Renal cortical epithelial cell (primary cell): ENCODE data around the gene C11orf52. TPM values are rescaled to one million over a fixed set of nuclear protein-coding genes. Genes with fewer than 3 reads are reported as not detected.
"Not testable (repeated sequence)": the region's sequence is repeated elsewhere in the genome, so short reads cannot be mapped to it uniquely, and the experiment has no call there.

Experiments
- DNase-seq: peaks from one replicate; pipeline ENCODE4 v3.0.0-alpha.2; 2011; ENCODE audit warnings: low read depth
- total RNA-seq: library from RNA; depleted of rRNA; stranded (reverse); fragments of >200 nt; gene quantifications from 2 replicates; pipeline ENCODE4 v1.2.3, GENCODE V29; 2014

The C11orf52 gene, protein sequence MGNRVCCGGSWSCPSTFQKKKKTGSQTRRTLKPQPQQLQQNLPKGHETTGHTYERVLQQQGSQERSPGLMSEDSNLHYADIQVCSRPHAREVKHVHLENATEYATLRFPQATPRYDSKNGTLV
- total RNA-seq = 9.2 and 15.3 TPM in 2 replicates

DNA sequence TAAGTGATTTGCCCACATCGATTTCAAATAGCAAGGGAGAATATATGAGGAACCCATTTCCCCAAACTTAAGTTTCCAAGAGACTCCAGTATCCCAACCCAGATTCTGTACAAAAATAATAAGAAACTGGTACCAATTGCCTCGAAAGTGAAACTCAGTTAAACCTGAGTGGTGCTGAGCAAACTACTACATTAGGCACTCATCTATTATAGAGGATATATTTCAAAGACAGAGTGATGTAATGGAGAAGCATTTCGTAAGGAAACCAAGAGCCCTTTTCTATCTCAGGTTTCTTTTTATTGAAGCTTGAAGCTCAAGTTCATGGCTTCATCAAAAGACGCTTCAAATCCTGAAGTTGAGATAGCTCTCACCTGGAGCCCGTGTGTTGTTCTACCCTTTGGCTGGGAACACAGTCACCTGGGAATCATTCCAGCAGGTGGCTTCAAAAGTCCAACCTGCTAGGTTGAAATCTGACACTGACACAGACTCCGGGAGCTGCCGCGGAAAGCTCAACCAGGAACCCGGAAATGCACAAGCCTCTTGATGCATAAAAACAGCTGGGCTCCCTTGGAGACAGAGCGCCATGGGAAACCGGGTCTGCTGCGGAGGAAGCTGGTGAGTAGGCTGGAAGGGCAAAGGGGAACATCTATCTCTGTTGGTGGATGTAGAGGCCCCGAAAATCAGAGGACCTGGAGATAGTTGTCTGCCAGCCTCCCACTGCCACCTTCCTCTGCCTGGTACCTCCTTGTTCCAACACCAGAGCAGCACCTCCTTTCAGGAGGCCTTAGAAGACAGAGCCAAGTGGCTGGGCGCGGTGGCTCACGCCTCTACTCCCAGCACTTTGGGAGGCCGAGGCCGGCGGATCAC, at the start of gene C11orf52:
Gene C11orf52 (plus strand): TSS at position 524 of the 867 bp plus-strand sequence. CDS start 60 bp downstream, at position 584.
- peak; percentile 85 for DNase-seq

DNA sequence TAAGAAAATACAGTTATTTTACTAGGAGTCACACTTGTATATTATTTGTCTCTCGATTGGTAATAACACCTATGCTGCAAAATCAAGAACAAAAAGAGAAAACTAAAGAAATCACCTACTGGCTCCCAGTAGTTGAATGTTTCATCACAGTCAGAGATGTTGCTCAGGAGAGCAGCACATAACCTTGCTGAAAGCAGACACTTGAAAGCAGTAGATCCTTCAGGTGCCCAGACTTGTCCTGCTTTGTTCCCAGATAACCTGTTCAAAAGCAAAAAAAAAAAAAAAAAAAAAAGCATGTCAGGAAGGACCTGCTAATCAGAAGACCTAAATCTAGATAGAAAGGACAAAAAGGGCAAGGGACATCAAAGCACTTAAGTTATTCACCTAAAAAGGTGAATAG, 48.6 kb upstream of the C11orf52 start:
- no peak for DNase-seq

DNA sequence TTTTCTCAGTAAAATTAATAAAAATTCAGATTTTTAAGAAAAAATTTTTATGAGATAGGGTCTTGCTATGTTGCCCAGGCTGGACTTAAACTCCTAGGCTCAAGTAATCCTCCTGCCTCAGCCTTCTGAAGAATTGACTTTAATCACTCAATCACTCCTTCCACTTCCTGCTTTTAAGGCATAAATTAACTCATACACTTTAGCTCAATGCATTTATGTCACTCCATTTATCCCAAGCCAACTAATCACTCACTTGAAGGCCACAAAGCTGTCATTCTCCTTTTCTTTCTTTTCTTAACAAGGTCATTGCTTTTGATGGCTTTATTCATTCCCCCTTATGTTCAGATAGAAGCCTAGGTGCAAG, 48.2 kb upstream of the C11orf52 start:
- no peak for DNase-seq

DNA sequence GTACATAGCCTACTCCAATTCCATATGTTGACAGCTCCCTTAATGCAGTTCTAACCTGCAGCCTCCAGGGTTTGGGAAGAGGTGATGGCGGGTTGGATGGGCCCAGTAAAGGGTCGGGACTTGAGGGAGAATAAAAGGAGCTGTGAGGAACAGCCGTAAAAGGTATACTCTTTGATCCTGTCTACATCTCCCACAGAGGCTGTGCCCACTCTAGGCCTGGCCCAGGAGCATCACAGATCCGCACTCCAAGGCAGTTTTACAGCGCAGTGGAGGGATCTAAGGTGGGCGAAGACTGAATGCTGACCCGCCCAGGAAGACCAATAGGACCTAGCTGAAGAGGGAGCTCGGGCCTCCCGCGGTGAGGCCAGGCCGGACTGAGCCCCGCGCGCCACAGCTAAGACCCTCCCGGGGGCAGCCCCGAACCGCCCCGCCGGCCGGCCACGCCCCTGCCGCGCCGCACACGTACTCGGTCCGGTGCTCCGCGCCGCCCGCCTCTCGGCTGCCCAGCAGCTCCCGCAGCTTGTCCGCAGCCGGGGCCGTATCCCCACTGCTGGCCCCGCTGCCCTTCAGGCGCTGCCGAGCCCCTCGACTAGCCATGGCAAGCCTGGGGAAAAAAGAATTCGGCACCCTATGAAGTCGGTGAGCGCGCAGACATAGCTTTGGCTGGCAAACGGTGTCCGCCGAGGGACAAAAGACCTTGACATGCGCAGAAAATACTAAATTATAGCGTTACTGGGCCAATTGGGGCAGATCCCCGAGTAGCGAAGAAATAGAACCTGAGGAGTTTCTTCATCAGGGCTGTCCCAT, 47.6 kb upstream of the C11orf52 start, which contains the start of gene ALG9:
Gene ALG9 (minus strand): TSS at position 696 of the 807 bp plus-strand sequence. CDS start 99 bp downstream, at position 597.
- peak; percentile 56 for DNase-seq

DNA sequence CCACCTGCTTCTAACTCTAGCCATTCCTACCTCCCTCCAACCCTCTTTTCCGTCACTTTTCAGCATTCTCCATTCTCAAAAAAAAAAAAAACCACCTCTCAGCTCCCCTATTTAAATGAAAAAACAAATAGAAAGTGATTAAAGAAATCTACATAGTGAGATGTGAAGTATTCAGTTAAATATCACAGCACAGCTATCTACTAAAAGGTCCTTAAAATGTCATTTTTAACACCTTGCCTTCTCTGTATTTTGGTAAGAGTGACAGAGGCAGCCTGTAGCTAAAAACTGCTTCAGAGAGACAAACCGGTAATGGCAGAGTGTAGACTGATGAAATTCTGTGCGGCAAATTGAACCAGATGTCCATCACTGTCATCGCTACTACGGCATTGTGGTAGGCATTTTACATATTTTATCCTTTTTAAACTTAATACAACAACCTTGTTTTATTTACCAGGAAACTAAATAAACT, 47.0 kb upstream of the C11orf52 start:
- DNase-seq = peak; percentile 1

DNA sequence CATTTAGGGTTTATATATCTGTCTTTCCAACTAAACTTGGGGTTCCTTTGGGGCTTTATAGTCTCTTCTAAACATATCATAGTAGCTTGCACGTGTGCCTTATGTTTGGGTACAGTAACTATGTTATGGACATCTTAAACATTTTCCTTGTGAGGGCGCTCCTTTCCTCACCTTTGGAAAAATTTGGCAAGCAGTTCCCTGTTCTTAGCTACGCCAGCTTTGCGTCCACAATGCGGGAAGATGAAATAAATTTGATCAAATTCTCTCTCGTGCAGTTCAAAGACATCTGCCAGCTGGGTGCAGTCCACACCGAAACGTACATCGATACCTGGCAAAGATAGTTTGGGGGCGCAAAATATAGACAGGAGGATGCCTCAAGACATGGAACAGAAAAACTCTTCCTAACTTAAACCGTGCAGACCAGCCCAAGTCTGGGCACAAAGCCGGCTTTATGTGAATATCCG, 40.3 kb upstream of the C11orf52 start:
- DNase-seq = peak; percentile 31

DNA sequence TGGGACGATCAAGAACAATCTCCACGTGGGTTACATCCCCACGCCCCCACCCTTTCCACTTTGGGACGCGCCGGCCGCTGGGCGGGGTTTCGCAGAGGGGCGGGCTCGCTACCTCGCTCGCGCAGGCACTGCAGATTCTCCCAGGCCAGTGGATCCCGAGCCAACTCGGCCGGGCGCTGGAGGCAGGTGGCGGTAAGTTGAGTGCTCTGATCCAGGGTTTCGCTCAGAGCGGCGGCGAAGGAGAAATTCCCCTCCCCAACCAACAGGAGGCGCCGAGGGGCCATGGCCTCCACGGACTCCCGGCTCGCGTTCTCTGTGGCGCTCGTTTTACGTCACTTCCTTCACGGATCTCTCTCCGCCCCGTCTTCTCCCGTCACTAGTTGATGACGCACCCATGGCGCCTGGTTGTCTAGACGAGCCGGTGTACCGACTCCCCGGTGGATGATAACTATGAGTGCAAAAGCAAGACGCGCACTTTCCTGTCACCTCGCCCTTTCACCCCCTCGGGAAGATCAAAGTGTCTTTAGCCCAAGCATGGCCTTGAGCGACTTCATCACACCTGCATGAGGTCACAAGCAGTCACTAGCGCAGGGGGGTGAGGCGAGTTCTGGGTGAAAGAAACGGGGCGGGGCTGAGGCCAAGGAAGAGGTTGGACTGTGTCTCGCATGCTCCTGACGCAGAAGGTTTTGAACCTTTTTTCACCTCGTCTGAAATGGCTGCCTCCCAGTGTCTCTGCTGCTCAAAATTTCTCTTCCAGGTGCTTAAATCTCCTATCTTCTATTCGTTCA, 39.7 kb upstream of the C11orf52 start, which contains the start of the genes CFAP68 and FDXACB1:
Gene CFAP68 (plus strand): TSS at position 693 of the 788 bp plus-strand sequence. CDS start 20 bp downstream, at position 713.
Gene FDXACB1 (minus strand): TSS at position 317 of the 788 bp plus-strand sequence. CDS start 33 bp downstream, at position 284.
- peak; percentile 93 for DNase-seq

DNA sequence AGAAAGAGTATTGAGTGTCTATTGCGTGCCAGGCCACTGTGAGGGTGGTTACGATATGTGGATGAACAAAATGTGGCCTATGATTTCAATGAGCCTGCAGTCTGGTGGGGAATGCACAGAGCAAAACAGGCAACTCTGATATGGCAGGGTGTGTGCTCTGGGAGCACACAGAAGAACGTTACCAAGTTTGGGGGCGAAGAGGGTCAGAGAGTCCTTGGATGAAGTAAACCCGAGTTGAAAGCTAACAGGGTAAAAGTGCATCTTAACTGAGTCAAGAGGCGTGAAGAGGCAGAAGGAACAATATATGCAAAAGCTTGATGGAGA, 39.1 kb upstream of the C11orf52 start:
- no peak for DNase-seq

DNA sequence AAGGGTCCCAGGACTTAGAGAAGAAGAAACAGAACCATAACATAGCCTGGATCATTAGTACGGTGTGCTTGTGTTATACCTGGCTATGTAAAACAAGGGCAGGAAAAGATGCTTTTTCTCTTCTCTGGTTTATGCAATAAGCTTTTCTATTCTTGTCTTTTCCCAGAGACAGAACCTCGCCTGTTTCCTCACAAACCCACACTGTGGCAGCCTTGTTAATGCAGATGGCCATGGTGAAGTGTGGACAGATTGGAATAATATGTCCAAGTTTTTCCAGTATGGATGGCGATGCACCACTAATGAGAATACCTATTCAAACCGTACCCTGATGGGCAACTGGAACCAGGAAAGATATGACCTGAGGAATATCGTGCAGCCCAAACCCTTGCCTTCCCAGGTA, 36.5 kb upstream of the C11orf52 start:
- no peak for DNase-seq

DNA sequence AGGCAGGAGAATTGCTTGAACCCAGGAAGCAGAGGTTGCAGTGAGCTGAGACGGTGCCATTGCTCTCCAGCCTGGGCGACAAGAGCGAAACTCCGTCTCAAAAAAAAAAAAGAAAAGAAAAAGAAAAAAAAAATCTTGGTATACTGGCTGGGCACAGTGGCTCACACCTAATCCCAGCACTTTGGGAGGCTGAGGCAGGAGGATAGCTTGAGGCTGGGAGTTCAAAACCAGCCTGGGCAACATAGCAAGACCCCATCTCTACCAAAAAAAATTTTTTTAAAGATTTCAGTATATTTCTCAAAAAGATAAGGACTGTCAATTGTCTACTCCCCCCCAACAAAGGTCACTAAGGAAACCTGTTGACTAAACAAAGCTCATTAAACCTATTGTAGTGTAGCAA, 33.7 kb upstream of the C11orf52 start:
- not testable (repeated sequence) for DNase-seq

DNA sequence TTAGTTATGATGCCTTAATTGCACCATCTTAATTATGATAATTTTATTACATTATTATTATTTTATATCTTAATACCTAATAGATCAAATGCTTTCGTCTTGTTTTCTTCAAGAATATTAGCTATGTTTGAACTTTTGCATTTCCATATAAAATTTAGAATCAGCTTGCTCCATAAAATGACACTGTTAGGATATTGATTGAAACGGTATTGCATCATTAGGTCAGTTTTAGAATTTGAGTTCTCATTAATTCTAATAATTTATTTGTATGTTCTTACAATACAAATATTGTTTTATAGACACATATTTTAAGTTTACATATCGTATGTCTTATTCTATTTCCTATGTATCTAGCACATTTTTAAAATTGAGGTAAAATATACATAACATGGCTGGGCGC, 32.7 kb upstream of the C11orf52 start:
- DNase-seq = no peak

DNA sequence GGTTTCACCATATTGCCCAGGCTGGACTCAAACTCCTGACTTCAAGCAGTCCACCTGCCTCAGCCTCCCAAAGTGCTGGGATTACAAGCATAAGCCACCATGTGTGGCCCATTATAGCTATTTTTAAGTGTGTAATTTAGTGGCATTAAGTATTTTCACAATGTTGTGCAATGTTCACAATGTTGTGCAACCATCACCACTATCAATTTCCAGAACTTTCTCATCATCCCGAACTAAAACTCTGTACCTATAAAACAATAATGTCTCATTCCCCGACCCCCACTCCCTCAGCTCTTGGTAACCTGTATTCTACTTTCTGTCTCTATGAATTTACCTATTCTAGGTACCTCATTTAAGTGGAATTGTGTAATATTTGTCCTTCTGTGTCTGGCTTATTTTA, 31.9 kb upstream of the C11orf52 start:
- DNase-seq = no peak

DNA sequence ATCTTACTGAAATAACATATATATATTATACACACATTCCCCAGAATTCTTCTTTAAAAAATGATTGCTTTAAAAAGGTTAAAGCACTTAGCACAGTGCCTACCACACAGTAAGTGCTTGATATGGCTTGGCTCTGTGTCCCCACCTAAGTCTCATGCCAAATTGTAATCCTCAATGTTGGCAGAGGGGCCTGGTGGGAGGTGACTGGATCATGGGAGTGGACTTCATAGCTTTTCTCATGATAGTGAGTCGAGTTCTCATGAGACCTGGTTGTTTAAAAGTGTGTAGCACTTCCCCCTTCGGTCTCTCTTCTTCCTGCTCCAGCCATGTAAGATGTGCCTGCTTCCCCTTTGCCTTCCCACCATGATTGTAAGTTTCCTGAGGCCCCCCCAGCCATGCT, 13.3 kb upstream of the C11orf52 start:
- DNase-seq = no peak

DNA sequence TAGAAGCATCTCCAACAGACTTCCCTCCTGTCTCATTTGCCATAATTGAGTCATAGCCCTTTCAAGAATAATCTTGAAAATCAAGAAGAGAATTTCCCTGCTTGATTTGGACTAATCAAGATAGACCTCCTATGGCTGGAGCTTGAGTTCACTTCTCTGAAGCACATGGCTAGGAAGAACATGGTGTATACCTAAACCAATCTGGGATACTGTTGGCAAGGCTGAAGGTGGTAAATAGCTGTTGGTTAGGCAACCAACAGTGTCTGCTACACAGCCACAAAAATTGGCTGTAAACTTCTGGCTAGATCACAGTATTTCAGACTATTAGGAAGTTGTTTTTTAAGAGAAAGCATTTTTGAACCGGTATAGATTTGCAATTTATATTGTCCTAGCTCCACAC, 12.0 kb upstream of the C11orf52 start:
- DNase-seq = no peak

DNA sequence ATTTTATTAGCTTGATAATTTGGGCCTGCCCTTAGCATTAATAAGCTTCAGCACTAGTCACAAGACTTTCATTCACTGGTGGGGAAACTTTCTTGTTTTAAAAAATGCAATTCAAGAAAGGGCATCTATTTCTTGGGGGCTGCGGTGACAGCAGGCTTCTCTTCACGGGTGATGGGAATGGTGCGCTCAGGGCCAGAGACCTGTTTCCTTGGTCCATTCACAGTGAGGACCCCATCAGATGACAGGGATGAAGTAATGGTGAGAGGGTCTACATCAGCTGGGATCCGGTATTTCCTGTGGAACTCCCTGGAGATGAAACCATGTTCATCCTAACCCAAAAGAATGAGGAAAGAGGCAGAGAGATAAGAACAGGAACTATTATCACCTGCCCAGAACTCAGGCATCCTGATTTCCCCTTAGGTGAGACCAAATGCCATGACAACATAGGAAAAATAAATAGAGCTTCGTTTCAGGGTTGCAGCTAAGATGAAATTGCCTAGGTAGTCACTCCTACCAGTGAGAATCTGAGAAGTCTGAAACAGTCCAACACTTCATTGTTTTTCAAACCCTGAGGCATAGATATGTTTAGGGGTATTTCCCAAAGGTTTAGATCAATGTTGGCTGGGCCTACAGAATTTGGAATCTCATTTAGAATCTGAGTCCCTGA, 9.9 kb upstream of the C11orf52 start:
- no peak for DNase-seq

DNA sequence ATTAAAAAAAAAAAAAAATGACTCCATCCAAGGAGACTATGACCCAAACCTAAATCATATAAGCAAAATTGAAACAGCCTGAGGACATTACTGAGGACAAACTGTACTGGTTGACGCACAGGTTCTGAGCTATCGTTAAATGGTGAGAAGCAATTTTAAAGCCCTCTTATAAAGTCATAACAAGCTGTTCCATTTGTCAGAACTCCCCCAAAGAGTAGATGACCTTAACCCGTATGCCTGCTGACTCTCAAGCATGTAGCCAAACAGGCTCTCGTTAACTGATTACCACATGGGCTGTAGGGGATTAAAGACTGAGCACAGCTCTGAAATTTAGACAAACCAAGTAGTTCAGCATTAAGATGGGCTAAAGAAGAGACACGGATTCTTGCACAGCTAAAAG, 9.3 kb upstream of the C11orf52 start:
- DNase-seq = no peak

DNA sequence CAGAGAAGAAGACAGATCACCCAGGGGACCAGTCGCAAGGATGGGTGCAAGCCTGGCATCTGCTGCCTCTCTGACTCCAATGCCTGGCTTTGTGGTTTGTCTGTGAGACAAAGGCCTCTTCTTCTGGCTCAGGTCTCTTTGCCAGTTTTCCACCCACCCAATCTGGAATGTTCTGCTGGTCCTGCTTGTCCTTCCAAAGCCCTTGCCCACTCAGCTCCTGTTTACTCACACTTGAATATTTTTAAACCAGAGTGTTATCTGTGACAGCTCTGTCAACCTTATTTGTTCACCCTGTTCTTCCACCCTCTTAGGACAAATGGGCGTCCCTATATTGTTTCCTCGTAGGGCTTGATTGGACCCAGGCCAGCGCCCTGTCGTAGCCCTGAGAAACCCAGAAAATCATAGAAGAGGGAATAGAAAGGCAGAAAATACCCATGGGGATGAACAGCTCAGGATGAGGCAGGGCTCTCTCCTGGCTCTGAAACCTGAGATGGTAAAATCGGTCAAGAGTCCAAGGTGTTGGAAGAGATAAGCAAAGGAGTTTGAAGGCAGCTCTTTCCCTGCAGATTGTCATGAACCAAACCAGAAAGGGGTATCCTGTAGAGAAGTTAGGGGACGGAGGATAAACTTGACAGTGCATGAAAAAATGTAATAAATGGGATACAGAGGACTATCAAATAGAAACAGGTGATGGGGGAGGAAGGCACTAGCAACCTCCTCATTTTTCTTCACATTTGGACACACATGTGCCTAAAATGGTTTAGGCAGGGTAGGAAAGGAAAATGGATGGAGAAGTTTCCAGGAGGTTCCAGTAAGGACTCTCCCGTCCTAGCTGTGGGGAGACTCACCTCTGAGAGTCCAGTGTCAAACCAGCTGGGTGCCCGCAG, 7.8 kb upstream of the C11orf52 start:
- DNase-seq = no peak

DNA sequence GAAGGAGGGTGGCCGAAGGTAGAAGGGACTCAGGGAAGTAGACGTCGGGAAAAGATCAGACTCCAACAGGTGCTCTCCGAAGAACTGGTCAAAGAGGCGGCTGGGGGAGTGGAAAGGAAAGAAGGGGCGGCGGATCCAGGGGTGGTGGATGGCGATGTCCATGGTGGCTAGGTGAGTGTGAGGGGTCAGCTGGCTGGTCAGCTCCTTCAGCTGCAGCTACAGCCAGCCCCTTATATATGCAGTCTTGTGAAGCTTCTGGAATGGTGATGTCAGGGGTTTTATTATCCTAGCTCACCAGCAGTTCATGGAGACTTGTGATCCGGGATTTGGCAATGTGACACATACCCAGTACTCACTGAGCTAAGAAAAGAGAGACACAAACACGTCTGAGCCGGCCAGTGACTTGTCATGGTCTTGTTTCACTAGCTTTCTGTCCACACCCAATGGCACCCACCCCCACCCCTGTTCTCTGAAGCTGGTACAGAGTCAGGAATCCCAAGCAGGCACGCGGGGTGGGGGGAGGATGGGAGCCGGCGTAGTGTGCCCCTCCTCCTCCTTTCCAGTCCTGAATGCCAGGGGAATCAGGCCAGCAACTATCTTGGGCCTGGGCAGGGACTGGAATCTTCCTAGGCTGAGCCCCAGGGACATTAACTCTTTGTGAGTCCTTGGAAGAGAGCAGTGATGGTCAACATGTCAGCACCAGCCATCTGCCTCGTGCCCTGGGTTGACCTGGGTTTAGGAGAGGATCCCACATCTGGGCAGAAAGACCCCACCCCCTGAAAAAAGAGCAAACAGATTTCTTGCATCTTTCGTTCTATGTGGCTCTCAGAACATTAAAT, 6.9 kb upstream of the C11orf52 start, which contains the start of gene CRYAB:
Gene CRYAB (minus strand): TSS at position 208 of the 839 bp plus-strand sequence. CDS start 46 bp downstream, at position 162.
- DNase-seq = peak; percentile 100

DNA sequence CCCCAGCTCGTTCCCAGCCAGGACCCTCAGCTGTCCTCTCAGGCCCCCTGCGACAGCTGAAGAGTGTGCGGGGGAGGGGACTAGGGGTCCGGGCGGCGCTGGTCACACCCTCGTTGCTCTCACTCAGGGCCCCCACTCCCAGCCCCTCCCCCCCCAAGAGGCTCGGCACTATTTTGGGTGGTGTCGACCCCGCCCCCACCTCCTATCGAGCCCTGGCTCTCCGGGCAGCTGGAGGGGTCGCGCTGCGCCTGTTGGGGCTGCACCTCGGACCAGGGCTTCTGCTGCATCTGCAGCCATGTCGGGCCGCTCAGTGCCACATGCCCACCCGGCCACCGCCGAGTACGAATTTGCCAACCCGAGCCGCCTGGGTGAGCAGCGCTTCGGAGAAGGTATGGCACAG, 6.2 kb upstream of the C11orf52 start, which contains the start of gene HSPB2:
Gene HSPB2 (plus strand): TSS at position 200 of the 400 bp plus-strand sequence. CDS start 96 bp downstream, at position 296.
- DNase-seq = no peak
